GM12865 (cell line): Measurements from ENCODE around the gene TRIAP1.

ENCODE experiments used
- DNase-seq: peaks from one replicate; pipeline ENCODE4 v3.0.0; 2010; ENCODE audit warnings: low read depth
- H3K4me3 ChIP-seq: 2 replicates; pipeline ENCODE4 v1.5.1; 2011; ENCODE audit warnings: mild to moderate bottlenecking, low read depth, low read length, control low read depth
- CTCF ChIP-seq: IDR thresholded peaks from 2 replicates; pipeline ENCODE4 v1.5.1; 2011; ENCODE audit warnings: low read length, control low read depth, low read depth, inconsistent platforms; ENCODE audit not compliant: insufficient read depth; ENCODE audit errors: missing control alignments

TRIAP1 gene

GRCh38 chr12:120403869-120404268, 42.3 kb downstream of the TRIAP1 start:
- no peak overlapping the region for H3K4me3 ChIP-seq
- no peak for TF ChIP-seq CTCF
- no peak for DNase-seq

- no peak for TF ChIP-seq CTCF
- no peak for DNase-seq
- no peak overlapping the region for H3K4me3 ChIP-seq
Measured at GRCh38 chr12:120402217-120402616, 44.0 kb downstream of the TRIAP1 start.

- no peak for TF ChIP-seq CTCF
- no peak overlapping the region for H3K4me3 ChIP-seq
- peak; percentile 29 for DNase-seq
Measured at GRCh38 chr12:120399531-120399930, 46.7 kb downstream of the TRIAP1 start.

GRCh38 chr12:120397824-120398540, 48.2 kb downstream of the TRIAP1 start:
- TF ChIP-seq CTCF, result no peak
- no peak overlapping the region for H3K4me3 ChIP-seq
- DNase-seq, result no peak

- DNase-seq, result no peak
- no peak for TF ChIP-seq CTCF
- H3K4me3 ChIP-seq, result no peak overlapping the region
Measured at GRCh38 chr12:120394483-120395367, 51.5 kb downstream of the TRIAP1 start.
